Type B pancreatic cell (in vitro differentiated cells): ENCODE data around the gene PKD2L2. TPM values are rescaled to one million over a fixed set of nuclear protein-coding genes. Genes with fewer than 3 reads are reported as not detected.
A peak's percentile ranks its signal among the peaks of the same experiment; 100 is the strongest.

ENCODE experiments used
- DNase-seq: peaks from one replicate; pipeline ENCODE4 v3.0.0; 2021; ENCODE audit warnings: mixed read lengths; ENCODE audit not compliant: unreplicated experiment; ENCODE audit errors: extremely low spot score
- H3K27ac Mint-ChIP-seq: 2 replicates; pipeline ENCODE4 v1.8.0; 2021; ENCODE audit warnings: mild to moderate bottlenecking, mixed read lengths
- H3K27me3 Mint-ChIP-seq: 2 replicates; pipeline ENCODE4 v1.8.0; 2021; ENCODE audit warnings: mixed read lengths
- H3K36me3 Mint-ChIP-seq: 2 replicates; pipeline ENCODE4 v1.8.0; 2021; ENCODE audit warnings: mixed read lengths
- H3K4me1 Mint-ChIP-seq: one replicate; pipeline ENCODE4 v1.8.0; 2021; ENCODE audit warnings: mixed read lengths; ENCODE audit not compliant: unreplicated experiment
- H3K4me3 Mint-ChIP-seq: 2 replicates; pipeline ENCODE4 v1.8.0; 2021; ENCODE audit warnings: mild to moderate bottlenecking, mixed read lengths
- H3K9me3 Mint-ChIP-seq: 2 replicates; pipeline ENCODE4 v1.8.0; 2021; ENCODE audit warnings: mixed read lengths
- total RNA-seq: library from RNA; stranded (reverse); gene quantifications from 2 replicates; pipeline ENCODE4 v1.2.1, GENCODE V29; 2021; ENCODE audit warnings: low replicate concordance
- TF ChIP-seq, protein P1 (sequence below): fragments of 200-600 bp; sonication (generic); conservative IDR thresholded peaks from 2 replicates; pipeline ENCODE4 v1.5.0; 2021; ENCODE audit warnings: antibody characterized with exemption, mild to moderate bottlenecking

The PKD2L2 gene
- total RNA-seq, 1 donor from 2014 or later, result not detected

DNA sequence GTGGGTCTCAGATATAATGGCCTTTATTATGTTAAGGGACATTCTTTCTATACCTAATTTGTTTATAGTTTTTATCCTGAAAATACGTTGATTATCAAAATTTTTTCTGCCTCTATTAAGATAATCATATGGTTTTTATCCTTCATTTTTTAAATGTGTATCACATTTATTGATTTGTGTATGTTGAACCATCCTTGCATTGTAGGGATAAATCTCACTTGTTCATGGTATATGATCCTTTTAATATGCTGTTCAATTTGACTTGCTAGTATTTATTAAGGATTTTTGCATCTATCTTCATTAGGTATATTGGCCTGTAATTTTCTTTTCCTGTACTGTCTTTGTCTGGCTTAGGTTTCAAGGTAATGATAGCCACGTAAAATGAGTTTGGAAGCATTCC lies 25.5 kb downstream of the PKD2L2 start:
- Mint-ChIP-seq H3K27ac (no peak overlapping the region), H3K4me1 (no peaks in the 10 kb centered on the region), H3K9me3 (peaks cover 5% of the 10 kb centered on the region), H3K4me3 (no peak overlapping the region), H3K36me3 (no peaks in the 10 kb centered on the region), H3K27me3 (no peaks in the 10 kb centered on the region)
- TF ChIP-seq, protein P1, sequence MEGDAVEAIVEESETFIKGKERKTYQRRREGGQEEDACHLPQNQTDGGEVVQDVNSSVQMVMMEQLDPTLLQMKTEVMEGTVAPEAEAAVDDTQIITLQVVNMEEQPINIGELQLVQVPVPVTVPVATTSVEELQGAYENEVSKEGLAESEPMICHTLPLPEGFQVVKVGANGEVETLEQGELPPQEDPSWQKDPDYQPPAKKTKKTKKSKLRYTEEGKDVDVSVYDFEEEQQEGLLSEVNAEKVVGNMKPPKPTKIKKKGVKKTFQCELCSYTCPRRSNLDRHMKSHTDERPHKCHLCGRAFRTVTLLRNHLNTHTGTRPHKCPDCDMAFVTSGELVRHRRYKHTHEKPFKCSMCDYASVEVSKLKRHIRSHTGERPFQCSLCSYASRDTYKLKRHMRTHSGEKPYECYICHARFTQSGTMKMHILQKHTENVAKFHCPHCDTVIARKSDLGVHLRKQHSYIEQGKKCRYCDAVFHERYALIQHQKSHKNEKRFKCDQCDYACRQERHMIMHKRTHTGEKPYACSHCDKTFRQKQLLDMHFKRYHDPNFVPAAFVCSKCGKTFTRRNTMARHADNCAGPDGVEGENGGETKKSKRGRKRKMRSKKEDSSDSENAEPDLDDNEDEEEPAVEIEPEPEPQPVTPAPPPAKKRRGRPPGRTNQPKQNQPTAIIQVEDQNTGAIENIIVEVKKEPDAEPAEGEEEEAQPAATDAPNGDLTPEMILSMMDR, result no peak
- no peak for DNase-seq

GRCh38 chr5:137916923-137917322 lies 27.7 kb downstream of the PKD2L2 start:
- DNase-seq, result no peak
- Mint-ChIP-seq H3K9me3 (peaks cover 5% of the 10 kb centered on the region), H3K27ac (no peak overlapping the region), H3K4me1 (no peaks in the 10 kb centered on the region), H3K27me3 (no peaks in the 10 kb centered on the region), H3K36me3 (no peaks in the 10 kb centered on the region), H3K4me3 (no peak overlapping the region)
- TF ChIP-seq, protein P1, result no peak

- peak overlapping the region; percentile 21 for H3K4me3 Mint-ChIP-seq
- H3K36me3 Mint-ChIP-seq, result no peaks in the 10 kb centered on the region
- DNase-seq, result no peak
- peaks cover 6% of the 10 kb centered on the region for H3K4me1 Mint-ChIP-seq
- TF ChIP-seq, protein P1, result no peak
- H3K9me3 Mint-ChIP-seq, result no peaks in the 10 kb centered on the region
- H3K27ac Mint-ChIP-seq, result peak overlapping the region; percentile 78
- H3K27me3 Mint-ChIP-seq, result no peaks in the 10 kb centered on the region
These were observed 32.7 kb downstream of the PKD2L2 start for GRCh38 chr5:137921931-137922330.

GRCh38 chr5:137923856-137924255 lies 34.6 kb downstream of the PKD2L2 start:
- DNase-seq, result no peak
- Mint-ChIP-seq H3K4me3 (no peak overlapping the region), H3K4me1 (peaks cover 6% of the 10 kb centered on the region), H3K27me3 (no peaks in the 10 kb centered on the region), H3K36me3 (no peaks in the 10 kb centered on the region), H3K9me3 (no peaks in the 10 kb centered on the region), H3K27ac (peak overlapping the region; percentile 35)
- TF ChIP-seq, protein P1, result no peak

DNA sequence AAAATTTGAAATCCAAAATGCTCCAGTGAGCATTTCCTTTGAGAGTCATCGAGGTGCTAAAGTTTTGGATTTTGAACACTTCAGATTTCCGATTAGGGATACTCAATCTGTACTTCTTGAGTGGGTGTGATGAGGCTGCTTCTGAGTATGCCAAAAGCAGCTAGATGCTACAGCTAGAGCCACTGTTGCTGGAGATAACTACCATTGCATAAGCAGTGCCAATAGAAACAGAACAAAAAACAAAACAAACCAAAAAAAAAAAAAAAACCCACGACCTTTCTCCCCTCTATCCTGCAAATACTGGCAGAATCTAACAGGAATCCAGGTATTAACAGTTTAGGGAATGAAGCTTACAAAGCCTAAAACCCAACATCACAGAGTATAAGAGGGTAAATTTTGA lies 43.5 kb downstream of the PKD2L2 start:
- no peaks in the 10 kb centered on the region for H3K27me3 Mint-ChIP-seq
- DNase-seq, result no peak
- peaks cover 12% of the 10 kb centered on the region for H3K36me3 Mint-ChIP-seq
- H3K4me1 Mint-ChIP-seq, result peaks cover 13% of the 10 kb centered on the region
- H3K27ac Mint-ChIP-seq, result no peak overlapping the region
- H3K9me3 Mint-ChIP-seq, result no peaks in the 10 kb centered on the region
- TF ChIP-seq, protein P1, result no peak
- H3K4me3 Mint-ChIP-seq, result no peak overlapping the region

DNA sequence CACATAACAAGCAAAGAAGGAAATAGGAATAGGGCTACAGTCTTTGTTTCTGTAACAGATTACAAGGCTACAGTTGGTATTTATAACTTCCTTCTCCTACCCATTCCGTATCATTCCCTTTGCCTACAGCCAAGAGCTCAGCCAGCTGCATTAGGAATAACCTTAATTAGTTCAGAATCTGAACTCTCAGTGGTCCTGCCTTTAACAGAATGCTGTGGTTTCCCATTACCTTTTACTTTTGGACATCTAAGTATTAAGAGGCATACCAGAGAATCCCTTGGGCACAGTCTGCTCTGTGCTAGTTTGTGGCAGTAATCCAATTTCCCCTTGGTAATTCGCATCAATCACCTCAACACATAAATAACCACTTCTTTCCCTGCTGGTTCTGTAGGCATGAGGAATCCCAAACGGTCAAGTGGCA lies 44.2 kb downstream of the PKD2L2 start:
- Mint-ChIP-seq H3K4me3 (no peak overlapping the region), H3K27me3 (no peaks in the 10 kb centered on the region), H3K27ac (no peak overlapping the region), H3K9me3 (no peaks in the 10 kb centered on the region), H3K36me3 (peaks cover 12% of the 10 kb centered on the region), H3K4me1 (peaks cover 13% of the 10 kb centered on the region)
- DNase-seq, result no peak
- TF ChIP-seq, protein P1, result no peak
